Fibroblast of lung (primary cell): ENCODE results near the gene SGCG. TPM values are rescaled to one million over a fixed set of nuclear protein-coding genes. Genes with fewer than 3 reads are reported as not detected.

Source experiments
- DNase-seq, 2 donors: peaks; one replicate each; pipeline versions ENCODE4 v3.0.0 to v3.0.0-alpha.2; 2010; ENCODE audit warnings: low read depth in 2 of 2
- H2AFZ ChIP-seq: 2 replicates; pipeline ENCODE4 v1.5.1; 2012; ENCODE audit warnings: low read length, control low read depth, inconsistent platforms
- H3K27ac ChIP-seq: 2 replicates; pipeline ENCODE4 v1.5.1; 2011; ENCODE audit warnings: low read length, control low read depth; ENCODE audit not compliant: insufficient read depth
- H3K27me3 ChIP-seq: 2 replicates; pipeline ENCODE4 v1.5.1; 2011; ENCODE audit warnings: mild to moderate bottlenecking, low read length; ENCODE audit not compliant: control insufficient read depth, insufficient read depth
- H3K36me3 ChIP-seq: 2 replicates; pipeline ENCODE4 v1.5.1; 2011; ENCODE audit warnings: low read length; ENCODE audit not compliant: control insufficient read depth, insufficient read depth
- H3K4me1 ChIP-seq: 2 replicates; pipeline ENCODE4 v1.5.1; 2011; ENCODE audit warnings: low read length; ENCODE audit not compliant: control insufficient read depth, insufficient read depth; ENCODE audit errors: extremely low read depth
- H3K4me2 ChIP-seq: 2 replicates; pipeline ENCODE4 v1.5.1; 2011; ENCODE audit warnings: low read length, control low read depth; ENCODE audit not compliant: insufficient read depth; ENCODE audit errors: extremely low read depth
- H3K4me3 ChIP-seq, 4 experiments: fragments of 200-600 bp in 1 of 4; sonication (generic) in 1 of 4; replicated peaks in 1 of 4; 2 replicates each; pipeline ENCODE4 v1.5.1; 2011 to 2016; ENCODE audit warnings: low read length in 4 of 4, low read depth in 3 of 4, mild to moderate bottlenecking in 3 of 4, control low read depth in 2 of 4, inconsistent platforms in 1 of 4, mixed read lengths in 1 of 4; ENCODE audit not compliant: insufficient read depth in 1 of 4; ENCODE audit errors: control extremely low read depth in 1 of 4
- H3K79me2 ChIP-seq: 2 replicates; pipeline ENCODE4 v1.5.1; 2012; ENCODE audit warnings: mild to moderate bottlenecking, low read length, inconsistent platforms; ENCODE audit not compliant: control insufficient read depth, insufficient read depth
- H3K9ac ChIP-seq: 2 replicates; pipeline ENCODE4 v1.5.1; 2011; ENCODE audit warnings: mild to moderate bottlenecking, low read length, control low read depth; ENCODE audit not compliant: insufficient read depth
- H3K9me3 ChIP-seq: 2 replicates; pipeline ENCODE4 v1.5.1; 2012; ENCODE audit warnings: low read depth, low read length; ENCODE audit not compliant: control insufficient read depth, insufficient read depth
- H4K20me1 ChIP-seq: 2 replicates; pipeline ENCODE4 v1.5.1; 2011; ENCODE audit warnings: low read length; ENCODE audit not compliant: control insufficient read depth, insufficient read depth; ENCODE audit errors: extremely low read depth
- CTCF ChIP-seq, 2 donors: IDR thresholded peaks in 1 of 2; conservative IDR thresholded peaks in 1 of 2; 1 replicate in 1 of 2; 2 replicates in 1 of 2; pipeline ENCODE4 v1.5.1; 2011 to 2012; ENCODE audit warnings: low read length in 2 of 2, control low read depth in 1 of 2, inconsistent platforms in 1 of 2, low read depth in 1 of 2, mild to moderate bottlenecking in 1 of 2
- EZH2 ChIP-seq: IDR thresholded peaks from 2 replicates; pipeline ENCODE4 v1.5.1; 2012; ENCODE audit warnings: low read length, control low read depth, mild to moderate bottlenecking; ENCODE audit errors: missing control alignments
- polyA plus RNA-seq, 2 donors: library from polyadenylated mRNA; depleted of rRNA in 1 of 2; stranded (reverse) in 1 of 2; unstranded in 1 of 2; fragments of >200 nt; gene quantifications; 2 replicates each; pipeline ENCODE4 v1.2.1, GENCODE V29; 2011 to 2012; ENCODE audit warnings: missing spikeins in 1 of 2
- total RNA-seq: library from RNA; depleted of rRNA; stranded (reverse); fragments of >200 nt; gene quantifications from 2 replicates; pipeline ENCODE4 v1.2.1, GENCODE V29; 2014

SGCG gene
- total and polyA plus RNA-seq, 2 donors (not counting 1 experiment from before 2014, with no cell fraction given) = 0.14 to 1.5 TPM

DNA sequence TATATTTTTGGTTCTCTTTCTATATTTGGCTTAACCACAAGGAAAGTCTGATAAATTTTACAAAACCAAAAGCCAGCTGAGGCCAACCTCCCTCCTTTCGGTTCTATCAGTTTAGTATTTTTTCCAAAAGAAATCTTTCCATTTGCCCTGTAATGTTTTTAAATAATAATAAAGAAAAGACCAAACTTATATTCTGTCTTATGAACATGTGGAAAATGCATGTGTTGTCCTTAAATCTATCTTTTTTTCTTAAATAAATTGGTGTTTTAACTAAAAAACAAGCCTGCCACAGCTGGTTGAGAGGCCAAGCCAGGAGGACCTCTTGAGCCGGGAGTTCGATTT lies 139.1 kb downstream of the SGCG start:
- Histone ChIP-seq H3K4me1 (peaks cover 11% of the 10 kb centered on the region), H4K20me1 (no peaks in the 10 kb centered on the region), H2AFZ (no peak overlapping the region), H3K79me2 (no peaks in the 10 kb centered on the region), H3K4me2 (no peak overlapping the region), H3K27ac (no peak overlapping the region), H3K4me3 (no peak overlapping the region), H3K9ac (no peak overlapping the region), H3K36me3 (no peaks in the 10 kb centered on the region), H3K27me3 (no peaks in the 10 kb centered on the region), H3K9me3 (no peaks in the 10 kb centered on the region)
- TF ChIP-seq CTCF (conservative IDR thresholded peaks at IDR 0.05 in 1 of 2, IDR thresholded peaks at IDR 0.05 in 1 of 2; ENCODE audit: low read depth in 1 of 2, low read length in 2 of 2) (no peak), EZH2 (no peak)
- no peak for DNase-seq

DNA sequence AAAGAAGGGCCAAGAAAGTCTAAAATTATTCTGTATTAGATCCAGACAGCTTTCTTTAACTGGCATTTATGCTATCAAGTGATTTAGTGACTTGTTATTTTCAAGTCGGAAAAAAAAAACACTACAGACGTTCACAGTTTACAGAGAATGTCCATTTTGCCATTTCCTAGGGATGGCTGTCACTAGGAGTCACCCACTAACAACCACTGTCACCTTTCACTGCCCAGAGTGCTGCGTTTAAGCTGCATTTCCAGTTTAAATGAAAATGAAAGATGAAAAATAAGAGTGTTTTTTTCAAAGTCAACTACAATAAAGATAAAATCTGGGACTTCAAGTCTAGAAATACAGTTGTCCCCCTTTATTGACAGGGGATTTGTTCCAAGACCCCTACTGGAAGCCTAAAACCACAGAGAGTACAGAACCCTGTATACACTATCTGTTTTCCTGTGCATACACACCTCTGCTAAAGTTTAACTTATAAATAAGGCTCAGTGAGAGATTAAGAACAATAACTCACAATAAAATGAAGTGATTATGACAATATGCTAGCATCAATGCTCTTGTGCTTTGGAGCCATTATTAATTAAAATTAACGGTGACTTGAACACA lies 140.3 kb downstream of the SGCG start:
- peak overlapping the region; percentile 80 for H3K4me2 ChIP-seq
- H3K36me3 ChIP-seq = no peaks in the 10 kb centered on the region
- peaks cover 11% of the 10 kb centered on the region for H3K4me1 ChIP-seq
- no peak overlapping the region for H2AFZ ChIP-seq
- no peaks in the 10 kb centered on the region for H3K79me2 ChIP-seq
- no peak for TF ChIP-seq CTCF (conservative IDR thresholded peaks at IDR 0.05 in 1 of 2, IDR thresholded peaks at IDR 0.05 in 1 of 2; ENCODE audit: low read depth in 1 of 2, low read length in 2 of 2)
- TF ChIP-seq EZH2 = no peak
- peak overlapping the region in 2 of 4 experiments; percentile 45 to 56 for H3K4me3 ChIP-seq
- DNase-seq = no peak
- H3K27me3 ChIP-seq = no peaks in the 10 kb centered on the region
- no peak overlapping the region for H3K9ac ChIP-seq
- H4K20me1 ChIP-seq = no peaks in the 10 kb centered on the region
- H3K9me3 ChIP-seq = no peaks in the 10 kb centered on the region
- H3K27ac ChIP-seq = peak overlapping the region; percentile 93

DNA sequence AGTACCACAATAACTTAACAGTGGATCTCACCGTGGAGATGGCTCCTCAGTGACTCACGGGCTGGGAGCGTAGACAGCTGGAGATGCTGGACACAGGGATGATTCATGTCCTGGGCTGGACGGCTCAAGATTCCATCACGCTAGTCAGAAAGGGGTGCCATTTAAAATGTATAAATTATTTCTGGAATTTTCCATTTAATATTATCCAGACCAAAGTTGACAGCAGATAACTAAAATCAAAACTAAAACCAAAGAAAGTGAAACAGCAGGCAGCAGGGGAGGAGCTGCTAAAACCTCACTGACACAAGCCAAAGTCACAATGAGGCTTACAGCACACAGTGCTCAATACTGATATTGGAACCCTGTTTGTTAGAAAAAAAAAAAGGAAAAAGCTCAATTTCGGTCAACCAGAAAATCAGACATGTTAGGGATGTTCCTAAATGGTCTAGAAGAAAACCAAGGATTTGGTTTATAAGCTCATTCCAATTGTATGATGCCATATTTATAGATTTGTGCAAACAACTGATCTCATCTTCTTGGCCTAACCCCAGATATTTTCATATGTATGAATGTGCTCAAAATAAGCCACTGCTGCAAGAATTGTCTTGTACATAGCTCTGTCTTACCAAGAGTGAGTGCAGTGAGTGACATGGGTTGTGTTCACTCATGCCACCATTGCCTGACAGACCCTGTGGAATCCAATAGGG lies 140.9 kb downstream of the SGCG start:
- Histone ChIP-seq H2AFZ (no peak overlapping the region), H3K4me1 (peaks cover 11% of the 10 kb centered on the region), H3K27ac (peak overlapping the region; percentile 93), H3K9me3 (no peaks in the 10 kb centered on the region), H3K9ac (no peak overlapping the region), H3K36me3 (no peaks in the 10 kb centered on the region), H3K4me3 (peak overlapping the region; percentile 34 to 56 (median 48)), H4K20me1 (no peaks in the 10 kb centered on the region), H3K4me2 (peak overlapping the region; percentile 92), H3K79me2 (no peaks in the 10 kb centered on the region), H3K27me3 (no peaks in the 10 kb centered on the region)
- peak; percentile 90 to 98 for DNase-seq
- no peak for TF ChIP-seq EZH2
- TF ChIP-seq CTCF (conservative IDR thresholded peaks at IDR 0.05 in 1 of 2, IDR thresholded peaks at IDR 0.05 in 1 of 2; ENCODE audit: low read depth in 1 of 2, low read length in 2 of 2) = no peak
